ENCODE data around the gene C13orf46.

Gene C13orf46

GRCh38 chr13:114002771-114003321, 29.0 kb upstream of the C13orf46 start:
- no peak for TF ChIP-seq CTCF (IDR thresholded peaks at IDR 0.05; ENCODE audit: low read depth, low read length, missing control alignments)
- in situ Hi-C loops (cut with HindIII; ENCODE audit: low sequenced_read_pairs) = no loop called here
- H3K4me3 ChIP-seq (ENCODE audit: low read depth, low read length) = no peak overlapping the region
- DNase-seq (ENCODE audit: low read depth) = no peak

GRCh38 chr13:114002009-114002544, 28.2 kb upstream of the C13orf46 start:
- in situ Hi-C loops (cut with HindIII; ENCODE audit: low sequenced_read_pairs) = no loop called here
- no peak for DNase-seq (ENCODE audit: low read depth)
- no peak for TF ChIP-seq CTCF (IDR thresholded peaks at IDR 0.05; ENCODE audit: low read depth, low read length, missing control alignments)
- H3K4me3 ChIP-seq (ENCODE audit: low read depth, low read length) = no peak overlapping the region

- H3K4me3 ChIP-seq (ENCODE audit: low read depth, low read length) = no peak overlapping the region
- DNase-seq (ENCODE audit: low read depth) = no peak
- in situ Hi-C loops (cut with HindIII; ENCODE audit: low sequenced_read_pairs) = no loop called here
- no peak for TF ChIP-seq CTCF (IDR thresholded peaks at IDR 0.05; ENCODE audit: low read depth, low read length, missing control alignments)
Observed at GRCh38 chr13:114001331-114002008, 27.6 kb upstream of the C13orf46 start.

GRCh38 chr13:114000151-114001040, 26.5 kb upstream of the C13orf46 start:
- DNase-seq (ENCODE audit: low read depth) = no peak
- in situ Hi-C loops (cut with HindIII; ENCODE audit: low sequenced_read_pairs) = no loop called here
- H3K4me3 ChIP-seq (ENCODE audit: low read depth, low read length) = no peak overlapping the region
- no peak for TF ChIP-seq CTCF (IDR thresholded peaks at IDR 0.05; ENCODE audit: low read depth, low read length, missing control alignments)

- no peak for DNase-seq (ENCODE audit: low read depth)
- H3K4me3 ChIP-seq (ENCODE audit: low read depth, low read length) = no peak overlapping the region
- in situ Hi-C loops (cut with HindIII; ENCODE audit: low sequenced_read_pairs) = no loop called here
- no peak for TF ChIP-seq CTCF (IDR thresholded peaks at IDR 0.05; ENCODE audit: low read depth, low read length, missing control alignments)
Observed at GRCh38 chr13:113999618-113999910, 25.7 kb upstream of the C13orf46 start.

GRCh38 chr13:113998781-113999617, 25.1 kb upstream of the C13orf46 start:
- no peak for TF ChIP-seq CTCF (IDR thresholded peaks at IDR 0.05; ENCODE audit: low read depth, low read length, missing control alignments)
- in situ Hi-C loops (cut with HindIII; ENCODE audit: low sequenced_read_pairs) = no loop called here
- DNase-seq (ENCODE audit: low read depth) = no peak
- H3K4me3 ChIP-seq (ENCODE audit: low read depth, low read length) = no peak overlapping the region
